Measurements from ENCODE around the gene UBAP1. TPM values are rescaled to one million over a fixed set of nuclear protein-coding genes. Genes with fewer than 3 reads are reported as not detected.
"Not testable (repeated sequence)": the region's sequence is repeated elsewhere in the genome, so short reads cannot be mapped to it uniquely, and the experiment has no call there.

The UBAP1 gene
- total RNA-seq, 1 donor from 2014 or later, result 35.8 TPM

DNA sequence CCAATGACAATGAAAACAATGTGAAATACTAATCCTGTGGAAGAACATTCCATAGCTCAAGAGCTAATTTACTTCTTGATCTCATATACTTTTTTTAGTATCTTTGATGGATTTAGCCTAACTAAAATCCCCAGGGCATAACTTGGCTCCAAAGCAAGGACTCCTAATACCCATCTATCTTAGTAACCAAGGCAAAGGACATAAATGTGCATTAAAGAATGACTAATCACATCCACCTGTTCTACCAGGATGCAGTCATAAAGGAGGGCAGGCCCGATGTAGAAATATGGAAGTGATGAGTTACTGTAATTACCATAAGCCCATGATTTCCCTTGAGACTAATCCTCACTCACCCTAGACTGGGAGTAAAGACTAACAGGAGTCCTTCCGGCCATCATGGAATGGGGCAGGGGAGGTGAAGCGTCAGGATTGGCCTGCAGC lies 93.3 kb downstream of the UBAP1 start:
- H3K27ac Mint-ChIP-seq (ENCODE audit: unreplicated experiment), result peak overlapping the region; percentile 50
- TF ChIP-seq, protein P1, sequence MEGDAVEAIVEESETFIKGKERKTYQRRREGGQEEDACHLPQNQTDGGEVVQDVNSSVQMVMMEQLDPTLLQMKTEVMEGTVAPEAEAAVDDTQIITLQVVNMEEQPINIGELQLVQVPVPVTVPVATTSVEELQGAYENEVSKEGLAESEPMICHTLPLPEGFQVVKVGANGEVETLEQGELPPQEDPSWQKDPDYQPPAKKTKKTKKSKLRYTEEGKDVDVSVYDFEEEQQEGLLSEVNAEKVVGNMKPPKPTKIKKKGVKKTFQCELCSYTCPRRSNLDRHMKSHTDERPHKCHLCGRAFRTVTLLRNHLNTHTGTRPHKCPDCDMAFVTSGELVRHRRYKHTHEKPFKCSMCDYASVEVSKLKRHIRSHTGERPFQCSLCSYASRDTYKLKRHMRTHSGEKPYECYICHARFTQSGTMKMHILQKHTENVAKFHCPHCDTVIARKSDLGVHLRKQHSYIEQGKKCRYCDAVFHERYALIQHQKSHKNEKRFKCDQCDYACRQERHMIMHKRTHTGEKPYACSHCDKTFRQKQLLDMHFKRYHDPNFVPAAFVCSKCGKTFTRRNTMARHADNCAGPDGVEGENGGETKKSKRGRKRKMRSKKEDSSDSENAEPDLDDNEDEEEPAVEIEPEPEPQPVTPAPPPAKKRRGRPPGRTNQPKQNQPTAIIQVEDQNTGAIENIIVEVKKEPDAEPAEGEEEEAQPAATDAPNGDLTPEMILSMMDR (conservative IDR thresholded peaks at IDR 0.05), result no peak
- H3K4me1 Mint-ChIP-seq, result peaks cover 6% of the 10 kb centered on the region
- H3K4me3 Mint-ChIP-seq, result no peak overlapping the region
- no peak for DNase-seq (ENCODE audit: low read depth, low spot score)
- H3K27me3 Mint-ChIP-seq (ENCODE audit: low read depth), result no peaks in the 10 kb centered on the region
- H3K9me3 Mint-ChIP-seq, result no peaks in the 10 kb centered on the region
- peaks cover 2% of the 10 kb centered on the region for H3K36me3 Mint-ChIP-seq (ENCODE audit: low read depth)

DNA sequence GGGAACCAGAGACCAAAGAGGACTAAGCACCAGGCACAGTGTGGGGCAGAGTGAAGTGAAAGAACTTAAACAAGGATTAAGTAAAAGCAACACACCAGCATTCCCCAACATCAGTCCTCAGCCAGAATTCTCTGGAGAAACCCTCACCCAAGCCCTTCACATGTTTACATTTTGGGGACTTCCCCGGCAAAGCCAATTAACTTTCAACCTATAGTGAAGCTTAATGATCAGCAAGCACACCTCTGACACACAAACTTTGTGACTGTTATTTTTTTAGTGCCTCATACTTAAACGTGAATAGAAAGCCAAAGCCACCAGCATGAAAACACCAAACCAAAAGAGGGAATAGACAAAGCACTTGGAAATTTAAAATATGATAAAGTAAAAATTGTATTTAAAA lies 94.7 kb downstream of the UBAP1 start:
- not testable (repeated sequence) for H3K4me1 Mint-ChIP-seq; H3K9me3 Mint-ChIP-seq; H3K4me3 Mint-ChIP-seq; DNase-seq (ENCODE audit: low read depth, low spot score); H3K27me3 Mint-ChIP-seq (ENCODE audit: low read depth); H3K36me3 Mint-ChIP-seq (ENCODE audit: low read depth); H3K27ac Mint-ChIP-seq (ENCODE audit: unreplicated experiment)

DNA sequence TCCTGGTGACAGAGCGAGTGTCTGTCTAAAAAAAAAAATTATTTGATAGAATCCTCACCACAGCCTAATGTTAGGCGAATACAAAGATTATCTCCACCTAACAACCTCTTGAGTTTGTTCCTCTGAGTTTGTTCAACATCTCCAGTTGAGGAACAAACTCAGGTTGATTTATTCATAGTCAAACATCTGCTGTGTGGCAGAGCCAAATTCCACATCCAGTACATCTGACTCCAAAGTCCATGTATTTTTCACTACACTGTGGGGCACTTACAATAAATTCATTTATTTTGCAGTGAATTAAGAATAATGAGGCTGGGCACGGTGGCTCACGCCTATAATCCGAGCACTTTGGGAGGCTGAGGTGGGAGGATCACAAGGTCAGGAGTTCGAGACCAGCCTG lies 97.0 kb downstream of the UBAP1 start:
- Mint-ChIP-seq H3K4me1 (peaks cover 6% of the 10 kb centered on the region), H3K27me3 (ENCODE audit: low read depth) (no peaks in the 10 kb centered on the region), H3K9me3 (no peaks in the 10 kb centered on the region), H3K36me3 (ENCODE audit: low read depth) (peaks cover 2% of the 10 kb centered on the region), H3K4me3 (no peak overlapping the region), H3K27ac (ENCODE audit: unreplicated experiment) (no peak overlapping the region)
- TF ChIP-seq, protein P1 (conservative IDR thresholded peaks at IDR 0.05), result no peak
- no peak for DNase-seq (ENCODE audit: low read depth, low spot score)

DNA sequence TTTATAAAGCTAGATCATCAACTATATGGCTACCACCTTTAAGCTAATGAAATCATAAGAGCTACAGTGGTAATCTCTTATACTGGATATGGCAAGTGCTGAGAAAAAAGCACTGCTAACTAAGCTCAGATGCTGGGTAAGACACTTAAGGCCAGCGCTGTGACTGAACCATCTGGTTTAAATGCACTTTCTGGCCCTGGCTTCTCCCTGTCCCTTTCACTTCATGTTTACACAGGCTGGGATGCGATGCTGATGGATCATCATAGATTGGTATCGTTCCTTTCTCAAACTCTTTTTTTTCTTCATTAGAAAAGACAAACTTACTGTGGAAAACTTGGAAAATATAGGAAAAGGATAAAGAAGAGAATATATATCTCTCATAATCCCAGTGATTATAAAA lies 97.9 kb downstream of the UBAP1 start:
- no peak overlapping the region for H3K4me3 Mint-ChIP-seq
- no peak overlapping the region for H3K27ac Mint-ChIP-seq (ENCODE audit: unreplicated experiment)
- DNase-seq (ENCODE audit: low read depth, low spot score), result no peak
- H3K4me1 Mint-ChIP-seq, result no peaks in the 10 kb centered on the region
- TF ChIP-seq, protein P1 (conservative IDR thresholded peaks at IDR 0.05), result no peak
- H3K27me3 Mint-ChIP-seq (ENCODE audit: low read depth), result no peaks in the 10 kb centered on the region
- no peaks in the 10 kb centered on the region for H3K36me3 Mint-ChIP-seq (ENCODE audit: low read depth)
- H3K9me3 Mint-ChIP-seq, result no peaks in the 10 kb centered on the region

DNA sequence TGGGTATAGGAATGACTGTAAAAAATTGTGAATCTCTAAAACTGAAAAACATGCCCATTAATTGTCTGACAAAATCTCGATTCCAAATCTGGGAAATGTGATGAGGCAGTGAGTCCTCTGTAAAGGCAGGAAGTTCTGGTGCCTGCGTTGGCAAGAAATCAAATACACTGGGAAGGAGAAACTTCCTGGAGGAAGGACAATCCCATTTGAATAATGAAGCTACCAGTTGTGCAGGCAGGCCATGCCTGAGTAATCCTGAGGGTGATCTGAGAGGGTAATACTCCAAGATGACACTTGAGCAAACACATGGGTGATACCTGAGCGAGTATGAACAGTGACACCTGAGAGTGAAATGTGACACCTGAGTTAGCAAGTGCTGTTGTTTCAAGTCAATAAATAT lies 100.6 kb downstream of the UBAP1 start:
- H3K9me3 Mint-ChIP-seq, result no peaks in the 10 kb centered on the region
- no peaks in the 10 kb centered on the region for H3K36me3 Mint-ChIP-seq (ENCODE audit: low read depth)
- no peak overlapping the region for H3K4me3 Mint-ChIP-seq
- no peak for DNase-seq (ENCODE audit: low read depth, low spot score)
- H3K4me1 Mint-ChIP-seq, result no peaks in the 10 kb centered on the region
- H3K27me3 Mint-ChIP-seq (ENCODE audit: low read depth), result no peaks in the 10 kb centered on the region
- TF ChIP-seq, protein P1 (conservative IDR thresholded peaks at IDR 0.05), result no peak
- no peak overlapping the region for H3K27ac Mint-ChIP-seq (ENCODE audit: unreplicated experiment)

DNA sequence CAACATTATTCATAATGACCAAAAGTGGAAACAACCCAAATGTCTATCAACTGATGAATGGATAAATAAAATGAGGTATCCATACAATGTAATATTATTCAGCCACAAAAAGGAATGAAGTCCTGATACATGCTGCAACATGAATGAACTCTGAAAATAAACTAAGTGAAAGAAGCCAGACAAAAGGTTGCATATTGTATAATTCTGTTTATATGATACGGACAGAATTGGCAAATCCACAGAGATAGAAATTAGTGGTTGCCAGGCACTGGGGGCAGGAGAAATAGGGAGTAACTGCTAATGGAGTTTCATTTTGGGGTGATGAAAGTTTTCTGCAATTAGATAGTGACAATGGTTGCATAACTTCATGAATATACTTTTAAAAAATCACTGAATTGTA lies 103.3 kb downstream of the UBAP1 start:
- Mint-ChIP-seq H3K27ac (ENCODE audit: unreplicated experiment) (no peak overlapping the region), H3K36me3 (ENCODE audit: low read depth) (peaks cover 6% of the 10 kb centered on the region), H3K27me3 (ENCODE audit: low read depth) (no peaks in the 10 kb centered on the region), H3K4me1 (no peaks in the 10 kb centered on the region), H3K4me3 (no peak overlapping the region), H3K9me3 (no peaks in the 10 kb centered on the region)
- DNase-seq (ENCODE audit: low read depth, low spot score), result no peak
- TF ChIP-seq, protein P1 (conservative IDR thresholded peaks at IDR 0.05), result no peak

Data from neural crest cell (in vitro differentiated cells).